ENCODE measurements around the gene SCTR. TPM values are rescaled to one million over a fixed set of nuclear protein-coding genes. Genes with fewer than 3 reads are reported as not detected.

The SCTR gene
- polyA plus RNA-seq, 1 experiment: not detected

DNA sequence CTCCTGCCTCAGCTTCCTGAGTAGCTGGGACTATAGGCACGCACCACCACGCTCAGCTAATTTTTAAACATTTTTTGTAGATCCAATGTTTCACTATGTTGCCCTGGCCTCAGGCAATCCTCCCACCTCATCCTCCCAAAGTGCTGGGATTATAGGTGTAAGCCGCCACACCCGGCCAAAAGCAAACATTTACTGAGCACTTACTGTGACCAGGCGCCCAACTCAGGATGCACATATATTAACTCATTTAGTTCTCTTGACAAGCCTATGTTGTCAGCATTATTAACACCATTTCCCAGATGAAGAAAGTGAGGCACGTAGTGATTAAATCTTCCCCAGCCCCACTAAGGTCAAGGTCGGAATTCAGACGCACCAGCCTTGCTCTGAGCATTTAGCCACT lies 51.5 kb downstream of the SCTR start:
- ChIA-PET CTCF (interaction anchor here (8.6 kb wide), 1 partner anchor 70 kb away, joined by 112 read pairs; no protein-coding TSS in a partner anchor), POLR2A (no interaction called here)
- no peak for TF ChIP-seq CTCF (IDR thresholded peaks at IDR 0.05; ENCODE audit: insufficient read depth, low read depth, low read length)

DNA sequence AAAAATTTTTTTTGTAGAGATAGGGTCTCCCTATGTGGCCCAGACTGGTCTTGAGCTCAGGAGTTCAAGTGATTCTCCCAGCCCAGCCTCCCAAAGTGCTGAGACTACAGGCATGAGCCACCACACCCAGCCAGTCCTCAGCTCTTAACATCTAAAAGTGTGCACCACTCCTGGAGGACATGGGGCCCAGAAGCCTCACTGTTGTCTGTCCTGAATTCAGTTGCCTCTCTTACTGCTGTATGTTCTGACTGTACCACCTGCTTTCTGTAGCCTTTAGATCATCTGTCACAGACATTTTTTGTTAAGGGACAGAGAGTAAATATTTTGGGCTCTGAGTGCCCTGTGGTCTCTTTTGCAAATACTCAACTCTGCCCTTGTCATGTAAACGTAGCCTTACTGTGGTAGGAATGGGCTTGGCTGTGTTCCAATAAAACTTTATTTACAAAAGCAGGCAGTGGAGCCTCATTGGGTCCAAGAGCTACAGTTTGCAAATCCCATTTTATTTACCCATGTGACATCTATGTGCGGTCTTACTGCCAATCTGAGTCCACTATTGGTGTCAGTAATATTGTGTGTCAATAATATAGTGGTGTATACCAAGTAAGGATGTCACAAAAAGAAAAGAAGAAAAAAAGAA lies 54.5 kb downstream of the SCTR start:
- Histone ChIP-seq H3K36me3 (ENCODE audit: control insufficient read depth, insufficient read depth, low read length) (no peaks in the 10 kb centered on the region), H3K27me3 (ENCODE audit: control insufficient read depth, insufficient read depth, low read length) (no peaks in the 10 kb centered on the region), H3K4me3 (ENCODE audit: low read depth, low read length) (no peak overlapping the region)
- TF ChIP-seq CTCF (IDR thresholded peaks at IDR 0.05; ENCODE audit: insufficient read depth, low read depth, low read length): no peak
- ChIA-PET POLR2A (no interaction called here), CTCF (interaction anchor here (1.5 to 2.3 kb wide), 2 partner anchors 36 to 61 kb away, joined by 3 to 8 read pairs; no protein-coding TSS in a partner anchor)
- no peak for DNase-seq (ENCODE audit: low read depth)

More for the DNA sequence above, 51.5 kb downstream of the SCTR start:
- no peak for DNase-seq (ENCODE audit: low read depth)
- H3K27me3 ChIP-seq (ENCODE audit: control insufficient read depth, insufficient read depth, low read length): peaks cover 2% of the 10 kb centered on the region
- no peaks in the 10 kb centered on the region for H3K36me3 ChIP-seq (ENCODE audit: control insufficient read depth, insufficient read depth, low read length)
- no peak overlapping the region for H3K4me3 ChIP-seq (ENCODE audit: low read depth, low read length)

DNA sequence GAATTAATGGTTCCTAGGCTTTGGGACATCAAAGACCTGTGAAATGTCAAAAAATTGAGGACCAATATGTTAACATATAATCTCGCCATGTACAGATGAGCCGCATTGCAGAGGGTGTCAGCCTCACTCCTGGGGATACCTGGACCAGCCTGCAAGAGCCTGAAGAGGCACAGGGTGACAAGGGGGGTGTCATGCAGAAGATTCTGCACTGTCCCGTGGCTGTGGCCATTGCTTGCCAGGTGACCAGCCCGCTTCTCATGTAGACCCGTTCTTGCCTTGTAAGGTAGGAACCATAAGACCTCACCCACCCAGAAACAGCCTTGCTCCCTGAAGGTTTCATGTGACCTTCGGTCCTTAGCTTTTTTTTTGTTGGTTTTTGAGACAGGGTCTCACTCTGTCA lies 55.2 kb downstream of the SCTR start:
- no peaks in the 10 kb centered on the region for H3K27me3 ChIP-seq (ENCODE audit: control insufficient read depth, insufficient read depth, low read length)
- POLR2A ChIA-PET: no interaction called here
- CTCF ChIA-PET: interaction anchor here (1.5 to 3.7 kb wide), 3 partner anchors 8 to 60 kb away, joined by 3 to 22 read pairs (median 8); no protein-coding TSS in a partner anchor
- no peak for TF ChIP-seq CTCF (IDR thresholded peaks at IDR 0.05; ENCODE audit: insufficient read depth, low read depth, low read length)
- DNase-seq (ENCODE audit: low read depth): no peak
- H3K36me3 ChIP-seq (ENCODE audit: control insufficient read depth, insufficient read depth, low read length): no peaks in the 10 kb centered on the region
- no peak overlapping the region for H3K4me3 ChIP-seq (ENCODE audit: low read depth, low read length)

- Histone ChIP-seq H3K36me3 (ENCODE audit: control insufficient read depth, insufficient read depth, low read length) (no peaks in the 10 kb centered on the region), H3K27me3 (ENCODE audit: control insufficient read depth, insufficient read depth, low read length) (no peaks in the 10 kb centered on the region), H3K4me3 (ENCODE audit: low read depth, low read length) (no peak overlapping the region)
- no peak for DNase-seq (ENCODE audit: low read depth)
- no peak for TF ChIP-seq CTCF (IDR thresholded peaks at IDR 0.05; ENCODE audit: insufficient read depth, low read depth, low read length)
- POLR2A ChIA-PET: no interaction called here
- CTCF ChIA-PET: interaction anchor here (1.5 to 3.7 kb wide), 3 partner anchors 9 to 59 kb away, joined by 3 to 22 read pairs (median 8); no protein-coding TSS in a partner anchor
Observed at GRCh38 chr2:119468154-119468955, 55.9 kb downstream of the SCTR start.

DNA sequence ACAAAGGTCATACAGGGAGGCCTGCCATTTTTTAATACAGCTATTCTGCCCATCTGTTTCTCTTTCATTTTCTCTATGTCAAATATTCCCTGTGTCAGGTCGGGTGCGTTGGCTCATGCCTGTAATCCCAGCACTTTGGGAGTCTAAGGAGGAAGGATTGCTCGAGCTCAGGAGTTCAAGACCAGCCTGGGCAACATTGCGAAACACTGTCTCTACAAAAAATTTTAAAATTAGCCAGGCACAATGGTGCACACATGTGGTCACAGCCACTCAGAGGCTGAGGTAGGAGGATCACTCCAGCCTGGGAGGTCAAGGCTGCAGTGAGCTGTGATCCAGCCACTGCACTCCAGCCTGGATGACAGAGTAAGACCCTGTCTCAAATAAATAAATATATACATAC lies 57.9 kb downstream of the SCTR start:
- DNase-seq (ENCODE audit: low read depth): no peak
- Histone ChIP-seq H3K4me3 (ENCODE audit: low read depth, low read length) (no peak overlapping the region), H3K27me3 (ENCODE audit: control insufficient read depth, insufficient read depth, low read length) (no peaks in the 10 kb centered on the region; the same call in 1 of the 2 replicates), H3K36me3 (ENCODE audit: control insufficient read depth, insufficient read depth, low read length) (no peaks in the 10 kb centered on the region)
- POLR2A ChIA-PET: no interaction called here
- no peak for TF ChIP-seq CTCF (IDR thresholded peaks at IDR 0.05; ENCODE audit: insufficient read depth, low read depth, low read length)
- CTCF ChIA-PET: interaction anchor here (1.0 to 3.7 kb wide), 3 partner anchors 11 to 59 kb away, joined by 3 to 22 read pairs (median 3); no protein-coding TSS in a partner anchor

Measured in BJ (cell line).